Activated naive CD8-positive, alpha-beta T cell treated with anti-CD3 and anti-CD28 coated beads, Interleukin-2, amount 50 U/mL, for 16 hours (primary cell): Measurements from ENCODE around the gene PAPOLB.

Experiments used
- DNase-seq: peaks from one replicate; pipeline ENCODE4 v3.0.0-alpha.2; 2020; ENCODE audit warnings: low read depth, low spot score

The PAPOLB gene

DNA sequence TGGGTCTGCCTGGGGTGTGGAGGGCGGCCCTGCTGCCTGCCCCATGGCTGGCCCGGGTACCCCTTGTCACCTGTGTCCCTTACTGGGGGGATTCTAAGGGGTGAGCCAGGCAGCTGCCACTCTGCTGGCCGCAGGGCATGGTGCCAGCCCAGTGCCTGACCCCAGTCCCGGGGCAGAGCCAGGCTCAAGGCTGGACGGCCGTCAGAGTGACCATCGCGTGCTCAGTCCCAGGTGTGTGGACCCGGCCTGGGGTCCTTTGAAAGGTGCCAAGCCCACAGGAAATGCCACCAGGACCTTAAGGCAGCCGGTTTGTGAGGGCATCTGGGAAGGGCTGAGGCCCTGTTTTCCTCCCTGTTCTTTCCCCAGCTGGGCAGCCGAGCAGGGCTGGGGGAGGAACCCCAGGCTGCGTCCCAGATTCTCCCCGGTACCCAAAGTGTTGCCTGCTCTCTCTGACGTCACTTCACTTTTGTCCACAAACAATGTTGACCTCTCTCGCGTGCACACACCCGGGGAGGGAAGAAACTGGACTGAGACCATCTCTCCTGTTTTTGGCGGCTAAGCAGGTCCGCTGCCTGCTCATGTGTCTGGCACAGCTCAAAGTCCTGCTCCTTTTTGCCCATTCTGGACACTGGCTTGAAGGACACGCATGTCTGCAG lies 37.6 kb downstream of the PAPOLB start:
- DNase-seq: no peak

DNA sequence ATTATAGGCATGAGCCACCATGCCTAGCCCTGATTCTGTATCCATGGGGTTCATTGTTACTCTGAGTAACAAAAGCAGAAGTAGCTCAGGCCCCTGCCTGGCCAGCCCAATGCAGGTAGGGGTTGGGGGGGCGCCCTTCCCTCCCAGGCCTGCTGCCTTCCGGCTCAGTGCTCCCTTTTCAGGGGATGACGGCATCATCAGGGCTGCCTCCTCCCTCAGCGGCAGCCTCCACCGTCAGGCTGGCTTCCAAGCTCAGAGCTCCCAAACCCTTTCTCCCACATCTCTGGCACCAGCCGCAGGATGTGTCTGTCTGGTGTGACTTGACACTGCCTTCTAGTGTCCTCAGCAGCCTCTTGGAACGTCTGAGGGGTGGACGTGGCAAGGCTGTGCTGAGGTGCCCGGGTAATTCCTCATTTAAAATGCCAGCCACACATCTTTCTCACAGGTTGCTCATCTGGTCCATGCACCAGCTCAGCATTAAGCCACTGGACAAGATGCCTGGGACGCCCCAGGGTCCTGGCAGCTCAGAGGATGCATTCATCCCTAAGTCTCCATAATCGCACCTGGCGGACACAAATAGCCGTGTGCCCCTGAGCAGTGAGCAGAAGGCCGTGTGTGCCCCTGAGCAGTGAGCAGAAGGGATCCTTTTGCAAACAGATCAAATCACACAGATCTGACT lies 38.2 kb downstream of the PAPOLB start:
- no peak for DNase-seq

DNA sequence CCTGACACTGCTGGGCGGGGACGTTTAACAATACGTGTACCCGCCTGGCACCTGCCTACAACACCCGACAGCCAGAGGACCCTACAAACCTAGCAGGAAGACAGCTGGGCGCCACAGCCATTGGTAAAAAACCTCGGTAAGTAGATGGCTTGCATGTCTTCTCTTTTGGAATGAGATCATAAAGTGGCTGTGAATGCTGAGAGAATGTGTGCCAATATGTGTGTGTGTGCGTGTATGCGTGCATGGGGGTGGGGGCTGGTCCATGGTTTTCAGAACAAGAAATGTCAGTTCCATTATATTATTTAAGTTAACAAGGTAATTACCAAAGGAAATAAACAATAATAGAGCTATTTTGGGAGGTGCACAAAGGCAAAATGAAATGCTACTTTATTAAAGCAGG lies 39.2 kb downstream of the PAPOLB start:
- no peak for DNase-seq

DNA sequence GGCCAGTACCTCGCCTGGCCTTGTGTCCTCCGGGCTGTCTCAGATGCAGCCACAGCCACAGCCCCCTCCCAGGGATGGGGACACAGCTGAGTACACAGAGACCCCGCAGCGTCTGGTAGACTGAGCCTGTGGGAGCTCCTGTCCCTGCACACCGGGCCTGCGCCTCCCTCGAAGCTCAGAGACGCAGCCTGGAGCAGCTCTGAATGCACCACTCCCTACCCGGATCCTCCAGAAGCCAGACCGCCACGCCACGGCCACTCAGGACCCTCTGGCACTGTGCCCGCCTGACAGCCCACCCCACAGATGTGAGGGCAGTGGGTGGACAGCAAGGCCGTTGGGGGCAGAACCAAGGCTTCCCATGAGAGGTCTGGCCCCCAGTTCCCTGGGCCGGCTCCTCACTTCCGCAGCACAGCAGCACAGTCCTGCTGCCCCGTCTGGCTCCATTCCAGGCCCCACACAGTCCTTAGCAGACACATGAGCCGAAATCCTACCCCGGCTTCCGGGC lies 40.8 kb downstream of the PAPOLB start:
- no peak for DNase-seq

DNA sequence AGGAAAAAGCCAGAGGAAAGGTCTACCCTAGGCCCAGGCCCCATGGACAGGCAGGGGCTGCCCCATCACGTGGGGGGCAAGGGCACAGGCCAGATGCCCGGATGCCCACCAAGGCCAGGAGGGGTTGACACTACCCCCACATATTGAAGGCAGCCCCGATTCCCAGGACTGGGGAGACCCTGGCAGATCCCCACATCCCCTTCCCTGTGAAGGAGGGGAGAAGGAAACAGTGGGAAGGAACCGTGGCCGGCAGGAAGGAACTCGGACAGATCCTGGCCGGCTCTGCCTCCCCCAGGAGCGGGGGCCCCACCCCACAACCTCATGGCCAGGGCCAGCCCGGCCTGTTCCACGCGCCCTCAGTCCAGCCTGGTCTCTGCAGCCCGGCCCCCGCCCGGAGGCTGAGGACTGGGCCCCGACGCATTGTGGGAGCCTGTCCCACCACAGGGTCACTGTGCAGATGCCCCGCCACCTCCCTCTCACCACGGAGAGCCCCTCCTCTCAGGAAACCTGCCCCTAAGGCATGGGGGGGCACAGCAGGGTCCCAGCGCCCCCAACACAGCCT lies 41.3 kb downstream of the PAPOLB start:
- DNase-seq: no peak

DNA sequence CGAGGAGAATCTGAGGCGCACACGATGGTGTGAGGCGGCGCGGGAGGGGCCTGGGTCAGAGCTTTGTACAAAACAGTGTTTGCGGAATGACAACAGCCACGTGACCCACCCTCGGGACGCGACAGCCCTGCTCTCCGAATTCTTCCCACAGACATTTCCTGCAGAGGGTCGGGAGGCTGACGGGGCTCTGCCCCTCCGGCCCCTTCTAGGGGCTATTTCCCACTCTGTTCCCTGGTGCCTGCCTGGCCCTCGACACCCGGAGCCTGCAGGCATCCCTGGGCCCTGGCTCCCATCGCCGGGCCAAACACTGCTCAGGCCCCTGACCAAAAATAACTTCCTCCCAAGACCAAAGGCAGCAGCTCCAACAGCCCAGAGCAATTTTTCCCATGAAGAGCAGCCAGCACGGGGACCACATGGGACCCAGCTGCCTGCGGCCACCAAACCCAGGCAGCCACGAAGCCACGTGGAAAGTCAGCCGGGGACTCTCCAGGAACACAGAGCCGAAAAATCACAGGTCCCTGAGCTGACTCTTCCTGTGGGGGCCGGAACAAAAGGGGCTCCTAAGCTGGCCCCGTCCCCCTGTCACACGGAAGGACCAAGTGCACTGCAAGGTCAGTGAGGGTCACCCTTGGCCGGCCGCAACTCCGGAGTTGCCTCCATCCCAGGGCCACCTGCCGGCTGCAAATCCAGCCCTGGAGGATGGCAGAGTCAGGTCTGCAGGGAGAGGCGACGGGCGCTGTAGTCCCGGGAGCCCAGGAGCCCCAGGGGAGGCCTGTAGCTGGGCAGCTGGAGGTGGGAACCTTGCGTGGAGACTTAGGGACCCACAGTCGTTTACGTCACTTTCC lies 42.0 kb downstream of the PAPOLB start:
- no peak for DNase-seq

DNA sequence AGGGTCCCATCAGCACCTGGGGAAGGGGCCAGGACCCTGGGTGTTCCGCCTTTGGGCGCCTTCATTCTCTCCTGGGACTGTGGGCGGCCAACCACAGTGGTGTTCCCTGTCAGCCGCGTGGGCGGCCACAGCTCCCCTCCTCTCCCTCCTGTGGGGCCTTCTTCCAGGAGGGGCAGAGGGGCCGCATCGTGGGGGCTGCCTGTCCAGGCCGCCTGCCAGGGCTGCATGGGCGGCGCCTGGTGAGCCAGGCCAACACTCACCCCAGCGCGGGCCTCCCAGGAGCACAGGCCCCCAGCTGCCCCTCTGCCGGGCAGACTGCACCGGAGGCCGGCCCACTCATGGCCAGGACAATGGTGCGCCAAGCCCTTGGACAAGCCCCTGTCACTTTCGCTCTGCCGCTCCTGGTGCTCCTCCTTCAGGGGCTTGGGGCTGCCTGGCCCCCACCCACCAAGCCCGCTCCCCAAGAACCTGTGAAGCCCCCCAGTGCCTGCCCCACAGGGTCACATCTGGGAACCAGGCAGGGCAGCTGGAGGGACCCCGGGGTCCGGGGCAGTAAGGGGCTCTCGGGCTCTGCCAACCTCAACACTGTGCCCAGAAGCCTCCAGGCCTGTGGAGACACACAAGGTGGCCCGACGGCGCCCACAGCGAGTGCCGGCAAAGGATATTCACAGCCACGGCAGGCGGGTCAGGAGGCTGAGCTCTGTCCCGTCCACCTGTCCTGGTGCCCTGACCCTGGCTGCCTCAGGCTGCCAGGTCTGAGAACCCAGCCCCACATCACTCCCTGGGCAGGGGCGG lies 43.6 kb downstream of the PAPOLB start:
- DNase-seq: no peak

DNA sequence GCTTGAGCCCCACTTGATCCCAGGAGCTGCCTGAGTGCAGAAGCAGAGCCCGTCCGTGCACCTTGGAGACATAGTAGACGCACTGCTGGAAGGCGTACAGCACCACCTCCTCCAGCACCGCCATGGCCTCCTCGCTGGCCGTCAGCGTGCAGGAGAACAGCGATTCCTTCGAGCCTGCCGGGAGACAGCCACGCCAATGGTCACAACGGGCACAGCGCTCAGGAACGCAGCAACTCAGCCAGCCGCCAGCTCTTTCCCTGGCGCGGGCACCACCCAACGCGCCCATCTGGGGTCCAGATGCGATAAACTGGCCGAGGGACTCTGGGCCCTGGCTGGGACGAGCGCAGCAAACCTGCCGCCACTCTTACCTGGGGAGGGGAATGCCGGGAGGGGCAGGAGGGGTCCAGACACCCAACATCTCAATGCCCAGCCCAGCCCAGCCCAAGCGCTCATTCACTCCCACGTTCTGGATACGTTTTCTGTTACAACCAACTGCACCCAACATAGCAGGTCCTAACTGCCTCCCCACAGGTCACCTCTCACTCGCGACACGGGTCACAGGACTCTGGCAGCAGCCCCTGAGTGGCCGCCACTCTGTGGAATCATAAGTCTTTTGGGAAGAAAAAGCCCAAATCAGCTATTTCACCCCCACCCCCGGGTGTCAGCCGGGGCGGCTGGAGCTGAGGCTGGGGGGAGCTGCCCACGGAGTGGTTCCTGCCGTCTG lies 44.5 kb downstream of the PAPOLB start:
- DNase-seq: no peak

DNA sequence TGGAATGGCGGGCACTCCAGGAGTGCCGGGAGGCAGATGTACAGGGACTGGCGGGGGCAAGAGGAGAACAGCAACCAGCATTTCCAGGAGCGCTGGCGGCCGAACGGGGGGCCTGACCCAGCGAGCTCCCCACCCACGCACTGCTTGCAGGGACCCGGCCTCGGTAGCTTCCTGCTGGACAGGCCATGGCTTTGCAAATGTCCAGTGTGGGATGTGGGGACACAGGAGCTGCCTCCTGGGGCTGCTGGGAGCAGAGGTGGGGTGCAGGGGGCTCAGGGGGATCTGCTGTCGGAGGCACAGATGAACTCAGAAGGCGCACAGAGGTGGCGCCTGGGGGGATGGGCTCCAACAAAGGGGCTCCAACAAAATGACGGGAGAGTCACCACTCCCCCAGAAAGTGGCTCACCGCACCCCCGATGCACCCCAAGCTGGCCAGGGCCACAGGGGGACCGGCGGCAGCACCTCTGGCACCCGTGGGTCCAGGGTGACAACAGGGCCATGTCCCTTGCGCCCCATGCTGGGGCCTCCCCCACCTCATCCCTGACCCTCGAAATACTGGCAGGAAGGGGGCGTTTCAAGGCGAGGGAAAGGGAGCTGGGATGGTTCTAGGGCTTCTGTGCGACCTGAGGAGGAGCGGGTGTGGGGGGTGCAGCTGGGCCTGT lies 45.3 kb downstream of the PAPOLB start:
- no peak for DNase-seq

DNA sequence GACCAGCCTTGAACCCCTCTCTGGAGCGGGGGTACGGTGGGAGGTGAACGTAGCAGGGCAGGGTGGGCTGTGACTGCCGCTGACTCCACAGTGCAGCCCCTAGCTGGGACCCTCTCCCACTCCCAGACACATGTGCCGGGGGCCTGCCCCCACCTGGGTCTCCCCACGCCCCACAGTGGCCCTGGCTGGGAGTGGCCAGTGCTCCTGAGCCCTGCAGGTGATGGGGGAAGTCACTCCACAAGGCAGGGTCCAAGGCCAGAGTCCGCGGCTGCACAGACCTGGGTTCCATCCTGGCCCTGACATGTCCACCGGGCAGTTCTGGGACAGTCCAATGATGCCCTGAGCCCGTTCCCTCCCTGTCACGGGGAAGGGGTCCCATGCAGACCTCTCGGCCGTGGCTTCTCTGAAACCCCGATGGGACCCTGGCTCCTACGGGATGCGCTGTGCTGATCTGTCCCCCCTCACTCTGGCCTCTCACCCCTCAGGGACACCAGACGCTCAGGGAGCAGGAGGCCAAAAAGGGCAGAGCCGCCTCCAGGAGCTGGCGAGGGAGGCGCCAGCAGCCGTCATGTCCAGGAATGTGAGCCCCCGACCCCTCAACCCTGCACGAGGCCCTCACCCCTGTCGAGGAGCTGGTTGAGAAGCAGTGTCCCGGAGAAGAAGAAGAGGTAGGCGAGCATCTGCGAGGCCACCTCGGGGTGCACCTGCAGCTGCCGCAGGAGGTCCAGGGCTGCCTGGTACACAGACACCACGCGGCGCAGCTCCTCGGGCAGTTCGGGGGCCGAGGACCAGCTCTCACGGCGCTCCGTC lies 46.0 kb downstream of the PAPOLB start:
- no peak for DNase-seq

DNA sequence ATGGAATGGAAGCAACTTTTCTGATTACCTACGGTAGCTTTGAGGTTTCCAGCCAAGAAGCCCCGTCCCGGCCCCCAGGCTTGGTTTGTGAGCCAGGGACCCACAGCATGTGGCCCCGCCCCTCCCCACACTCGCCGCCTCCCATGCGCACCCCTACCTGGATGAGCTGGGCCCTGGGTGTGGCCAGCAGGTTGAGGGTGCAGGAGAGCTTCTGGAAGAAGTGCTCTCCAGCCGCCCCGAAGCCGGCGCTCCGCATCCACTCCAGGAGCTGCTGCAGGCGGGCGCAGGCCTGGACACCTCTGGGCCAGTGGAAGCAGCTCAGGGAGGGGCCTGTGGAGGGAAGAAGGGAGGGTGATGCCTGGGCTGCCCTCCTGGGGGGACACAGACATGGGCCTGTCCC lies 46.7 kb downstream of the PAPOLB start:
- no peak for DNase-seq

DNA sequence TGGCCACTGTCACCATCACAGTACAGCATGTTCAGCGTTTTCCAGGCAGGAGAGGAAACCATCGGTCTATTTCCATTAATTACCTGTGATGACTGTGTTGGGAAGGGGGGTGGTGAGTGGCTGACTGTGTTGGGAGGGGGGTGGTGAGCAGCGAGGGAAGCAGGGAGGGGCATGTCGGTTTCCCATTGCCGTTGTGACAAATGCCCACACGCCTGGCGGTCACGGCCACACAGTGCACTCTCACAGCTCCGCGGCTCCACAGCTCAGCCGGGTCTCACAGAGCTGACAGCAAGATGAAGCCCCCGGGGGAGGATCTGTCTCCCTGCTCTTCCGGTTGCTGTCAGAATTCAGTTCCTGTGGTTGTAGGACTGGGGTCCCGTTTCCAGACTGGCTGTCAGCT lies 47.4 kb downstream of the PAPOLB start:
- no peak for DNase-seq

DNA sequence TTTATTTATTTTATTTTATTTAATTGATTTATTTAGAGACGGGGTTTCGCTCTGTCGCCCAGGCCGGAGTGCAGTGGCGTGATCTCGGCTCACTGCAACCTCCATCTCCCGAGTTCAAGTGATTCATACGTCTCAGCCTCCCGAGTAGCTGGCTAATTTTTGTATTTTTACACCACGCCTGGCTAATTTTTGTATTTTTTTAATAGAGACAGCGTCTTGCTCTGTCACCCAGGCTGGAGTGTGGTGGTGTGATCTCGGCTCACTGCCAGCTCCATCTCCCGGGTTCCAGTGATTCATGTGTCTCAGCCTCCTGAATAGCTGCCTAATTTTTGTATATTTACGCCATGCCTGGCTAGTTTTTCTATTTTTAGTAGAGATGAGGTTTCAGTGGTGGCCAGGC lies 52.2 kb downstream of the PAPOLB start:
- no peak for DNase-seq

DNA sequence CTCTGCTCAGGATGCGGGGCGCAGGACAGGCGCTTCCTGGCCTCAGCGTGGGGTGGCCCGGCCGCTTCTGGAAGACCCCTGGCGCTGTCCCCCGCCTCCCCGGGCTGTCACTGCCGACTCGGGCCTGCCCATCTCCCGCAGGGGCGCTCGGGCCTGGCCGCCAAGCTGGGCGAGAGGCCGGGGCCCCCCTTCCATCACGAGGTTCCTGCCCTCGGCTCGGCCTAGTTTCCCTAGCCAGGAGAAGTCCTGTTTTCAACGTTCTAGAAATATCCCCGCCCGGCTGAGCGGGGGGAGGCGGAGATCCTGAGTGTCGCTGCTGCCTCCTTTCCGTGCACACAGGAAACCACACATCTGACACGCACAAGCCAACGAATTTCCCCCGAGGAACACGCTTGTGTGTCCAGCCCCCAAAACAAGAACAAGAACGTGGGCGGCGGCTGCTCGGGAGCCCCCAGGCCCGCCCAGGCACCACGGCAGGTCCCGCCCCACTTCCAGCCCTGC lies 52.7 kb downstream of the PAPOLB start:
- no peak for DNase-seq

DNA sequence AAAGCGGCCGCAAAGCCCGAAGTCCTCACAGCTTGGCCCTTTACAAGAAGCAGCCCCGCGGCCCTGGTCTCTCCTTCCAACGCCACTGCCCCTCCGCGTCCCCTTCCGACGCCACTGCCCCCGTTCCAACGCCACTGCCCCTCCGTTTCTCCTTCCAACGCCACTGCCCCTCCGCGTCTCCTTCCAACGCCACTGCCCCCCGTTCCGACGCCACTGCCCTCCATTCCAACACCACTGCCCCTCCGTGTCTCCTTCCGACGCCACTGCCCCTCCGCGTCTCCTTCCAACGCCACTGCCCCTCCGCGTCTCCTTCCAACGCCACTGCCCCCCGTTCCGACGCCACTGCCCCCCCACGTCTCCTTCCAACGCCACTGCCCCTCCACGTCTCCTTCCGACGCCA lies 53.3 kb downstream of the PAPOLB start:
- no peak for DNase-seq

DNA sequence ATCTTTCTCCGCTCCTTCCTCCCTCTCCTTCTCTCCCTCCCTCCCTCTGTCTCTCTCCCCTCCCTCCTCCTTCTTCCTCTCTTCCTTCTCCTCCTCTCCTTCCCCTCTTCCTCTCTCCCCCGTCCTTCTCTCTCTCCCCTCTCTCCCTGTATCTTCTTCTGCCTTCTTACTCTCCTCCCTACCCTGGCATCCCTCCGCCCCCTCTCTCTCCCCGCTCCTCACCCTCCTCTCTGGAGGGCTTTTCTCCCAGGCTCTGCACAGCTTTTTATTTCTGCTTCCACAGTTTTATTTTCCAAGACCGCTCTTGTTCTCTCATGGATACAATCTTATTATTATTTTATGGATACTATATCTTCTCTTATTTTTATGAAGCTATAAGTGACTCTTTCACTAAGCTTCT lies 53.8 kb downstream of the PAPOLB start:
- DNase-seq: no peak
